SU-DHL-6 (cell line): ENCODE measurements around the gene ELP2.

Source experiments
- H2AFZ ChIP-seq: fragments of 200-600 bp; sonication (generic); 2 replicates; pipeline ENCODE4 v1.6.1; 2014; ENCODE audit warnings: low read depth, mild to moderate bottlenecking, moderate library complexity, mixed read lengths, antibody characterized with exemption, low read length; ENCODE audit not compliant: severe bottlenecking
- H3F3A ChIP-seq: fragments of 200-600 bp; shearing (Covaris generic); 2 replicates; pipeline ENCODE4 v1.6.0; 2016; ENCODE audit warnings: antibody characterized with exemption, mild to moderate bottlenecking; ENCODE audit not compliant: insufficient read depth
- H3K27ac ChIP-seq: fragments of 200-600 bp; sonication (generic); 2 replicates; pipeline ENCODE4 v1.5.1; 2016; ENCODE audit warnings: low read depth, mild to moderate bottlenecking, low read length, moderate library complexity, mixed read lengths
- H3K27me3 ChIP-seq: fragments of 200-600 bp; sonication (generic), shearing (Covaris generic); 2 replicates; pipeline ENCODE4 v1.6.0; 2014; ENCODE audit warnings: mild to moderate bottlenecking, low read length
- H3K36me3 ChIP-seq: fragments of 200-600 bp; sonication (generic); 2 replicates; pipeline ENCODE4 v1.6.1; 2014; ENCODE audit warnings: mild to moderate bottlenecking, low read length, mixed read lengths
- H3K4me2 ChIP-seq: fragments of 300-600, 200-600 bp; shearing (Covaris generic), sonication (generic); 2 replicates; pipeline ENCODE4 v1.6.0; 2014; ENCODE audit warnings: low read length, low read depth, mild to moderate bottlenecking; ENCODE audit not compliant: poor library complexity, severe bottlenecking
- H3K4me3 ChIP-seq: fragments of 200-600 bp; sonication (generic); 2 replicates; pipeline ENCODE4 v1.5.1; 2014; ENCODE audit warnings: antibody characterized with exemption, low read length, mild to moderate bottlenecking, mixed read lengths; ENCODE audit not compliant: insufficient read depth, poor library complexity, severe bottlenecking
- H3K79me2 ChIP-seq: fragments of 200-600 bp; sonication (generic); 2 replicates; pipeline ENCODE4 v1.6.1; 2014; ENCODE audit warnings: mild to moderate bottlenecking, low read length, moderate library complexity; ENCODE audit not compliant: insufficient read depth
- H3K9ac ChIP-seq: fragments of 200-600 bp; sonication (generic); 2 replicates; pipeline ENCODE4 v1.7.0; 2014; ENCODE audit warnings: mild to moderate bottlenecking, low read length
- H3K9me2 ChIP-seq: fragments of 200-600 bp; sonication (generic); replicated peaks from 2 replicates; pipeline ENCODE4 v1.6.1; 2014; ENCODE audit warnings: low read length; ENCODE audit not compliant: insufficient read depth
- H3K9me3 ChIP-seq: fragments of 200-600 bp; sonication (generic); 2 replicates; pipeline ENCODE4 v1.6.1; 2014; ENCODE audit warnings: low read length, mixed read lengths; ENCODE audit not compliant: insufficient read depth
- H4K20me1 ChIP-seq: fragments of 200-600 bp; sonication (generic); 2 replicates; pipeline ENCODE4 v1.6.1; 2014; ENCODE audit warnings: low read depth, mild to moderate bottlenecking, antibody characterized with exemption, low read length, moderate library complexity, mixed read lengths
- EZH2phosphoT487 ChIP-seq: fragments of 200-600 bp; sonication (generic), shearing (Covaris generic); conservative IDR thresholded peaks from 2 replicates; pipeline ENCODE4 v1.6.1; 2018; ENCODE audit warnings: mild to moderate bottlenecking, antibody characterized with exemption, low read length, moderate library complexity, mixed read lengths
- TF ChIP-seq, protein P1 (sequence below): fragments of 200-600 bp; sonication (generic); IDR thresholded peaks from one replicate; pipeline ENCODE4 v1.5.1; 2017; ENCODE audit warnings: antibody characterized with exemption, mild to moderate bottlenecking, low read length, moderate library complexity; ENCODE audit not compliant: insufficient read depth, poor library complexity, severe bottlenecking

Gene ELP2

DNA sequence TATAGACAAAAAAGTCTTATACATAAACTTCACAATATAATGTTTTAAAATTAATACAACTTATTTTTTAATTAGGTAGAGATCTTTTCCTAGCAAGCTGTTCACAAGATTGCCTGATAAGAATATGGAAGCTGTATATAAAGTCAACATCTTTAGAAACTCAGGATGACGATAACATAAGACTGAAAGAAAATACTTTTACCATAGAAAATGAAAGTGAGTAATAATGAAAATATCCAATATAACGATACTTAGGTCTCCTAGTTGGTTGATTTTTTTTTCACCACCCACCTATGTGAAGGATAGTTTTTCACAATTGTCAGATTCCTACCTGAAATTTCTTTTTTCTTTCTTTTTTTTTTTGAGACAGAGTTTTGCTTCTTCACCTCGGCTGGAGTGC is 13.1 kb downstream of the ELP2 start:
- Histone ChIP-seq H3K9me2 (no peaks in the 10 kb centered on the region), H3K27ac (no peak overlapping the region), H3K9ac (no peak overlapping the region), H3K4me2 (no peak overlapping the region), H3K36me3 (peaks cover 66% of the 10 kb centered on the region), H3K79me2 (no peaks in the 10 kb centered on the region), H3K4me3 (no peak overlapping the region), H4K20me1 (no peaks in the 10 kb centered on the region), H3K9me3 (no peaks in the 10 kb centered on the region), H3K27me3 (no peaks in the 10 kb centered on the region), H2AFZ (no peak overlapping the region), H3F3A (peaks cover 10% of the 10 kb centered on the region)
- TF ChIP-seq, protein P1, sequence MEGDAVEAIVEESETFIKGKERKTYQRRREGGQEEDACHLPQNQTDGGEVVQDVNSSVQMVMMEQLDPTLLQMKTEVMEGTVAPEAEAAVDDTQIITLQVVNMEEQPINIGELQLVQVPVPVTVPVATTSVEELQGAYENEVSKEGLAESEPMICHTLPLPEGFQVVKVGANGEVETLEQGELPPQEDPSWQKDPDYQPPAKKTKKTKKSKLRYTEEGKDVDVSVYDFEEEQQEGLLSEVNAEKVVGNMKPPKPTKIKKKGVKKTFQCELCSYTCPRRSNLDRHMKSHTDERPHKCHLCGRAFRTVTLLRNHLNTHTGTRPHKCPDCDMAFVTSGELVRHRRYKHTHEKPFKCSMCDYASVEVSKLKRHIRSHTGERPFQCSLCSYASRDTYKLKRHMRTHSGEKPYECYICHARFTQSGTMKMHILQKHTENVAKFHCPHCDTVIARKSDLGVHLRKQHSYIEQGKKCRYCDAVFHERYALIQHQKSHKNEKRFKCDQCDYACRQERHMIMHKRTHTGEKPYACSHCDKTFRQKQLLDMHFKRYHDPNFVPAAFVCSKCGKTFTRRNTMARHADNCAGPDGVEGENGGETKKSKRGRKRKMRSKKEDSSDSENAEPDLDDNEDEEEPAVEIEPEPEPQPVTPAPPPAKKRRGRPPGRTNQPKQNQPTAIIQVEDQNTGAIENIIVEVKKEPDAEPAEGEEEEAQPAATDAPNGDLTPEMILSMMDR: no peak

DNA sequence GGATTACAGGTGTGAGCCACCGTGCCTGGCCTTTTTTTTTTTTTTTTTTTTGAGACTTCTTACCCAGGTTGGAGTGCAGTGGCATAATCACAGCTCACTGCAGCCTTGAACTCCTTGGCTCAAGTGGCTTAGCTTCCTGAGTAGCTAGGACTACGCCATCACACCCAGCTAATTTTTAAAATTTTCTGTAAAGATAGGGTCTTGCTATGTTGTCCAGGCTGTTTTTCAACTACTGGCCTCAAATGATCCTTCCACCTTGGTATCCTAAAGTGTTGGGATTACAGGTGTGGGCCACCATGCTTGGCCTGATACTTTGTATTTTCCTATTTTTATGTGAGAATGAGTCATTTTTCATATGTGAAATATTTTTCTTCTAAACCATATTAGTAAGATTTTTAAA is 13.7 kb downstream of the ELP2 start:
- Histone ChIP-seq H3F3A (peaks cover 10% of the 10 kb centered on the region), H2AFZ (no peak overlapping the region), H3K9ac (no peak overlapping the region), H3K27me3 (no peaks in the 10 kb centered on the region), H3K9me2 (no peaks in the 10 kb centered on the region), H3K9me3 (no peaks in the 10 kb centered on the region), H3K4me3 (no peak overlapping the region), H3K36me3 (peaks cover 62% of the 10 kb centered on the region), H4K20me1 (no peaks in the 10 kb centered on the region), H3K4me2 (no peak overlapping the region), H3K27ac (no peak overlapping the region), H3K79me2 (no peaks in the 10 kb centered on the region)
- no peak for TF ChIP-seq EZH2phosphoT487
- TF ChIP-seq, protein P1: no peak

GRCh38 chr18:36149514-36150289 is 20.0 kb downstream of the ELP2 start:
- H3K9me3 ChIP-seq: no peaks in the 10 kb centered on the region
- H3K4me2 ChIP-seq: peak overlapping the region; percentile 86
- no peaks in the 10 kb centered on the region for H3K27me3 ChIP-seq
- peaks cover 27% of the 10 kb centered on the region for H3F3A ChIP-seq
- peaks cover 28% of the 10 kb centered on the region for H3K36me3 ChIP-seq
- H3K9ac ChIP-seq: peak overlapping the region; percentile 49
- peak overlapping the region; percentile 45 for H2AFZ ChIP-seq
- TF ChIP-seq, protein P1: no peak
- no peak for TF ChIP-seq EZH2phosphoT487
- peak overlapping the region; percentile 36 for H3K4me3 ChIP-seq
- no peaks in the 10 kb centered on the region for H3K79me2 ChIP-seq
- H3K9me2 ChIP-seq: no peaks in the 10 kb centered on the region
- peak overlapping the region; percentile 98 for H3K27ac ChIP-seq
- H4K20me1 ChIP-seq: no peaks in the 10 kb centered on the region
